Measurements from ENCODE around the gene PRR12. TPM values are rescaled to one million over a fixed set of nuclear protein-coding genes. Genes with fewer than 3 reads are reported as not detected.

Gene PRR12
- total RNA-seq, 1 donor from 2014 or later: 32.0 TPM

GRCh38 chr19:49663224-49663623 is 72.2 kb downstream of the PRR12 start:
- no peak for TF ChIP-seq CTCF (IDR thresholded peaks at IDR 0.05)
- H3K27me3 ChIP-seq (ENCODE audit: low read depth): no peaks in the 10 kb centered on the region
- no peak overlapping the region for H3K4me3 ChIP-seq
- H3K36me3 ChIP-seq: peaks cover 50% of the 10 kb centered on the region
- no peaks in the 10 kb centered on the region for H3K9me3 ChIP-seq
- intact Hi-C loops (cut with DNase I): no loop called here
- ATAC-seq (no peak), DNase-seq (no peak)
- peaks cover 23% of the 10 kb centered on the region for H3K4me1 ChIP-seq
- H3K27ac ChIP-seq: no peak overlapping the region

GRCh38 chr19:49664171-49665035 is 73.4 kb downstream of the PRR12 start:
- Histone ChIP-seq H3K27ac (peak overlapping the region; percentile 89), H3K9me3 (no peaks in the 10 kb centered on the region), H3K4me1 (peaks cover 23% of the 10 kb centered on the region), H3K36me3 (peaks cover 38% of the 10 kb centered on the region), H3K27me3 (ENCODE audit: low read depth) (no peaks in the 10 kb centered on the region), H3K4me3 (peak overlapping the region; percentile 99)
- peak; percentile 89 to 91 for ATAC-seq
- intact Hi-C loops (cut with DNase I): no loop called here
- DNase-seq: peak; percentile 93
- TF ChIP-seq CTCF (IDR thresholded peaks at IDR 0.05): peak; percentile 29

GRCh38 chr19:49665036-49665350 is 74.0 kb downstream of the PRR12 start:
- peaks cover 33% of the 10 kb centered on the region for H3K36me3 ChIP-seq
- peak overlapping the region; percentile 99 for H3K4me3 ChIP-seq
- no peaks in the 10 kb centered on the region for H3K9me3 ChIP-seq
- no peaks in the 10 kb centered on the region for H3K27me3 ChIP-seq (ENCODE audit: low read depth)
- DNase-seq: no peak
- H3K27ac ChIP-seq: peak overlapping the region; percentile 89
- ATAC-seq: peak in 1 of 2 donors; percentile 0
- intact Hi-C loops (cut with DNase I): no loop called here
- TF ChIP-seq CTCF (IDR thresholded peaks at IDR 0.05): no peak
- peaks cover 23% of the 10 kb centered on the region for H3K4me1 ChIP-seq

GRCh38 chr19:49665351-49666119 is 74.6 kb downstream of the PRR12 start, which contains the start of the genes BCL2L12 and IRF3:
BCL2L12 (plus strand) TSS chr19:49665933; CDS start chr19:49666693, 760 bp downstream.
IRF3 (minus strand) TSS chr19:49665857; CDS start chr19:49664838, 1,019 bp downstream.
- intact Hi-C loops (cut with DNase I): no loop called here
- no peaks in the 10 kb centered on the region for H3K27me3 ChIP-seq (ENCODE audit: low read depth)
- H3K4me3 ChIP-seq: peak within 1 kb of the TSS; percentile 99
- no peak for TF ChIP-seq CTCF (IDR thresholded peaks at IDR 0.05)
- H3K4me1 ChIP-seq: peaks cover 23% of the 10 kb centered on the region
- DNase-seq: peak; percentile 98
- no peaks in the 10 kb centered on the region for H3K9me3 ChIP-seq
- peak; percentile 94 for ATAC-seq
- peak within 1 kb of the TSS; percentile 89 for H3K27ac ChIP-seq
- H3K36me3 ChIP-seq: peaks cover 30% of the 10 kb centered on the region

- peaks cover 24% of the 10 kb centered on the region for H3K36me3 ChIP-seq
- H3K4me3 ChIP-seq: peak overlapping the region; percentile 99
- no peaks in the 10 kb centered on the region for H3K9me3 ChIP-seq
- intact Hi-C loops (cut with DNase I): no loop called here
- H3K4me1 ChIP-seq: peaks cover 23% of the 10 kb centered on the region
- H3K27me3 ChIP-seq (ENCODE audit: low read depth): no peaks in the 10 kb centered on the region
- no peak for TF ChIP-seq CTCF (IDR thresholded peaks at IDR 0.05)
- ATAC-seq: no peak
- DNase-seq: no peak
- peak overlapping the region; percentile 89 for H3K27ac ChIP-seq
These were observed 75.1 kb downstream of the PRR12 start for GRCh38 chr19:49666120-49666444.
